Neuronal stem cell (in vitro differentiated cells): Measurements from ENCODE around the gene BLTP1. TPM values are rescaled to one million over a fixed set of nuclear protein-coding genes. Genes with fewer than 3 reads are reported as not detected.
"Not testable (repeated sequence)": the region's sequence is repeated elsewhere in the genome, so short reads cannot be mapped to it uniquely, and the experiment has no call there.

Experiments
- DNase-seq: peaks from one replicate; pipeline ENCODE4 v3.0.0-alpha.2; 2013; ENCODE audit warnings: low spot score
- H2AFZ ChIP-seq: one replicate; pipeline ENCODE4 v1.6.1; 2013; ENCODE audit warnings: mild to moderate bottlenecking, low read length, inconsistent platforms
- H2AK5ac ChIP-seq: 2 replicates; pipeline ENCODE4 v1.6.1; 2013; ENCODE audit warnings: low read depth, mild to moderate bottlenecking, inconsistent platforms, low read length, moderate library complexity, mixed read lengths
- H2BK120ac ChIP-seq: 2 replicates; pipeline ENCODE4 v1.6.1; 2013; ENCODE audit warnings: low read depth, mild to moderate bottlenecking, inconsistent platforms, low read length, moderate library complexity, mixed read lengths
- H2BK12ac ChIP-seq: one replicate; pipeline ENCODE4 v1.6.1; 2013; ENCODE audit warnings: low read length, inconsistent platforms
- H2BK15ac ChIP-seq: 2 replicates; pipeline ENCODE4 v1.6.1; 2013; ENCODE audit warnings: mild to moderate bottlenecking, low read length, inconsistent platforms, mixed read lengths
- H2BK5ac ChIP-seq: one replicate; pipeline ENCODE4 v1.6.1; 2013; ENCODE audit warnings: inconsistent platforms, mild to moderate bottlenecking, low read length, moderate library complexity
- H3K14ac ChIP-seq: one replicate; pipeline ENCODE4 v1.6.1; 2013; ENCODE audit warnings: low read length, inconsistent platforms
- H3K18ac ChIP-seq: 2 replicates; pipeline ENCODE4 v1.6.1; 2013; ENCODE audit warnings: low read length, inconsistent platforms
- H3K23ac ChIP-seq: 2 replicates; pipeline ENCODE4 v1.6.1; 2013; ENCODE audit warnings: low read depth, mild to moderate bottlenecking, mixed read lengths, low read length, inconsistent platforms; ENCODE audit not compliant: poor library complexity
- H3K27ac ChIP-seq: replicated peaks from 3 replicates; pipeline ENCODE4 v1.5.1; 2013; ENCODE audit warnings: low read length, inconsistent platforms
- H3K27me3 ChIP-seq, 3 experiments: 2 replicates each; pipeline ENCODE4 v1.6.1; 2013; ENCODE audit warnings: low read length in 3 of 3, mild to moderate bottlenecking in 2 of 3, inconsistent platforms in 1 of 3, low read depth in 1 of 3, mixed read lengths in 1 of 3, moderate library complexity in 1 of 3; ENCODE audit not compliant: control insufficient read depth in 3 of 3, insufficient read depth in 3 of 3
- H3K36me3 ChIP-seq, 2 donors: replicated peaks in 1 of 2; 2 replicates each; pipeline ENCODE4 v1.6.1; 2013; ENCODE audit warnings: low read length in 2 of 2; ENCODE audit not compliant: control insufficient read depth in 2 of 2, insufficient read depth in 2 of 2
- H3K4ac ChIP-seq: 2 replicates; pipeline ENCODE4 v1.6.1; 2013; ENCODE audit warnings: inconsistent platforms, mild to moderate bottlenecking, low read length, moderate library complexity
- H3K4me1 ChIP-seq, 2 donors: 1 replicate in 1 of 2; 2 replicates in 1 of 2; pipeline ENCODE4 v1.6.1; 2013; ENCODE audit warnings: low read length in 2 of 2, low read depth in 1 of 2; ENCODE audit not compliant: control insufficient read depth in 2 of 2, insufficient read depth in 1 of 2
- H3K4me2 ChIP-seq: one replicate; pipeline ENCODE4 v1.6.1; 2013; ENCODE audit warnings: mild to moderate bottlenecking, low read length, inconsistent platforms; ENCODE audit not compliant: insufficient read depth, poor library complexity, severe bottlenecking
- H3K4me3 ChIP-seq, 2 donors: 2 replicates each; pipeline ENCODE4 v1.5.1; 2013; ENCODE audit warnings: low read length in 2 of 2, mild to moderate bottlenecking in 2 of 2, inconsistent platforms in 1 of 2, moderate library complexity in 1 of 2
- H3K79me1 ChIP-seq: one replicate; pipeline ENCODE4 v1.6.1; 2013; ENCODE audit warnings: low read depth, mild to moderate bottlenecking, inconsistent platforms, low read length, moderate library complexity
- H3K9ac ChIP-seq: one replicate; pipeline ENCODE4 v1.6.1; 2013; ENCODE audit warnings: mild to moderate bottlenecking, low read depth, low read length, inconsistent platforms; ENCODE audit not compliant: poor library complexity
- H3K9me3 ChIP-seq, 2 donors: replicated peaks in 1 of 2; 2 replicates each; pipeline versions ENCODE3 to v1.6.1; 2013; ENCODE audit warnings: low read length in 2 of 2, mild to moderate bottlenecking in 2 of 2, inconsistent platforms in 1 of 2, low read depth in 1 of 2, mixed read lengths in 1 of 2, moderate library complexity in 1 of 2; ENCODE audit not compliant: control insufficient read depth in 2 of 2, insufficient read depth in 1 of 2
- H4K8ac ChIP-seq: one replicate; pipeline ENCODE4 v1.6.1; 2013; ENCODE audit warnings: low read depth, mild to moderate bottlenecking, inconsistent platforms, low read length, moderate library complexity
- H4K91ac ChIP-seq: one replicate; pipeline ENCODE4 v1.6.1; 2013; ENCODE audit warnings: low read length, low read depth, mild to moderate bottlenecking, inconsistent platforms; ENCODE audit not compliant: poor library complexity
- WGBS, 2 donors: extraction: QIAGEN DNeasy Blood & Tissue Kit; methylation state at CpG; one replicate each; pipeline ENCODE4 v1.1.7; 2013; ENCODE audit warnings: missing lambda C conversion rate in 2 of 2, mixed read lengths in 1 of 2; ENCODE audit not compliant: insufficient read length in 2 of 2, insufficient replicate concordance in 1 of 2; ENCODE audit errors: extremely low coverage in 2 of 2; 5-methylcytosine and 5-hydroxymethylcytosine counted together
- polyA plus RNA-seq, 2 experiments: library from polyadenylated mRNA; stranded (reverse); fragments of 200-250 nt; gene quantifications; one replicate each; pipeline ENCODE4 v1.2.3, GENCODE V29; 2013

BLTP1 gene
- polyA plus RNA-seq (2013, experiment 1 of 2): 15.1 TPM
- polyA plus RNA-seq (2013, experiment 2 of 2): 15.9 TPM

GRCh38 chr4:122151982-122152710 lies at the start of gene BLTP1:
TSS of gene BLTP1 (plus strand) at chr4:122152331. CDS start at chr4:122170648, 18,317 bp downstream.
- Histone ChIP-seq H2BK5ac (no peak within 1 kb of the TSS), H2BK15ac (no peak within 1 kb of the TSS), H4K91ac (no peak within 1 kb of the TSS), H3K4me1 (peaks cover 2 to 3% of the 10 kb centered on the region in 2 donors), H2BK12ac (no peak within 1 kb of the TSS), H3K4me3 (peak within 1 kb of the TSS; percentile 91 to 95), H3K36me3 (peaks cover 0 to 24% of the 10 kb centered on the region in 2 donors), H4K8ac (peak within 1 kb of the TSS; percentile 96), H3K9me3 (peaks cover 0 to 5% of the 10 kb centered on the region in 2 donors), H3K4me2 (peak within 1 kb of the TSS; percentile 78), H3K23ac (peak within 1 kb of the TSS; percentile 98), H3K27me3 (no peaks in the 10 kb centered on the region), H3K14ac (peak within 1 kb of the TSS; percentile 94), H2AFZ (peak within 1 kb of the TSS; percentile 96), H3K79me1 (peaks cover 2% of the 10 kb centered on the region), H3K18ac (peak within 1 kb of the TSS; percentile 97), H3K9ac (peak within 1 kb of the TSS; percentile 99), H2AK5ac (no peak within 1 kb of the TSS), H3K4ac (peak within 1 kb of the TSS; percentile 17), H2BK120ac (no peak within 1 kb of the TSS), H3K27ac (peak within 1 kb of the TSS; percentile 71)
- peak; percentile 81 for DNase-seq
- no CpG with 5 or more reads among the region's 53 CpGs for WGBS, 2 donors

GRCh38 chr4:122104184-122104583 lies 47.9 kb upstream of the BLTP1 start:
- peaks cover 7 to 10% of the 10 kb centered on the region in 2 donors for H3K4me1 ChIP-seq
- no peak for DNase-seq
- H3K9me3 ChIP-seq: no peaks in the 10 kb centered on the region
- H4K91ac ChIP-seq: no peak overlapping the region
- no peak overlapping the region for H3K4me2 ChIP-seq
- no peak overlapping the region for H3K14ac ChIP-seq
- no peak overlapping the region for H3K18ac ChIP-seq
- no peaks in the 10 kb centered on the region for H3K79me1 ChIP-seq
- H3K23ac ChIP-seq: no peak overlapping the region
- no peak overlapping the region for H3K9ac ChIP-seq
- H2BK5ac ChIP-seq: no peak overlapping the region
- H3K27me3 ChIP-seq: peaks cover 0 to 18% (median 0%) of the 10 kb centered on the region in 3 experiments
- no peak overlapping the region for H2BK120ac ChIP-seq
- no peak overlapping the region for H3K4ac ChIP-seq
- no peak overlapping the region for H2AFZ ChIP-seq
- H2AK5ac ChIP-seq: no peak overlapping the region
- no peak overlapping the region for H2BK15ac ChIP-seq
- no peak overlapping the region for H3K27ac ChIP-seq
- no peak overlapping the region for H4K8ac ChIP-seq
- no peak overlapping the region for H3K4me3 ChIP-seq
- H3K36me3 ChIP-seq: no peaks in the 10 kb centered on the region
- no peak overlapping the region for H2BK12ac ChIP-seq

GRCh38 chr4:122107680-122108079 lies 44.5 kb upstream of the BLTP1 start:
- Histone ChIP-seq H2AFZ (no peak overlapping the region), H3K4me3 (no peak overlapping the region), H3K4ac (no peak overlapping the region), H3K27ac (no peak overlapping the region), H2BK12ac (no peak overlapping the region), H2BK120ac (no peak overlapping the region), H2AK5ac (no peak overlapping the region), H2BK15ac (no peak overlapping the region), H3K23ac (no peak overlapping the region), H3K9ac (no peak overlapping the region), H3K79me1 (no peaks in the 10 kb centered on the region), H3K27me3 (peaks cover 0 to 12% (median 0%) of the 10 kb centered on the region in 3 experiments), H4K91ac (no peak overlapping the region), H3K14ac (no peak overlapping the region), H3K18ac (no peak overlapping the region), H3K4me2 (no peak overlapping the region), H4K8ac (no peak overlapping the region), H3K4me1 (peaks cover 0 to 2% of the 10 kb centered on the region in 2 donors), H3K9me3 (no peaks in the 10 kb centered on the region), H2BK5ac (no peak overlapping the region), H3K36me3 (no peaks in the 10 kb centered on the region)
- no peak for DNase-seq
- no CpG with 5 or more reads among the region's 2 CpGs for WGBS, 2 donors

- H3K27ac ChIP-seq, H3K18ac ChIP-seq, H2BK12ac ChIP-seq, H2BK120ac ChIP-seq, H3K4me3 ChIP-seq, DNase-seq, H3K4ac ChIP-seq, H4K91ac ChIP-seq, H3K14ac ChIP-seq, H3K79me1 ChIP-seq, H3K27me3 ChIP-seq, H3K9me3 ChIP-seq, H2BK15ac ChIP-seq, H3K4me1 ChIP-seq, H3K36me3 ChIP-seq, H4K8ac ChIP-seq, H2AFZ ChIP-seq, H3K9ac ChIP-seq, H3K4me2 ChIP-seq, H2BK5ac ChIP-seq, H2AK5ac ChIP-seq, H3K23ac ChIP-seq: not testable (repeated sequence)
- WGBS, 2 donors: no CpG with 5 or more reads among the region's 14 CpGs
Observed at GRCh38 chr4:122110304-122110703, 41.8 kb upstream of the BLTP1 start.
